Stomach smooth muscle (tissue), 2 donors: ENCODE data around the gene CTTN.

Source experiments
- H3K27ac ChIP-seq: one replicate; pipeline ENCODE4 v1.7.0; 2013; ENCODE audit warnings: mild to moderate bottlenecking, low read length, inconsistent platforms
- H3K27me3 ChIP-seq, 2 donors: one replicate each; pipeline ENCODE4 v1.7.0; 2013; ENCODE audit warnings: low read length in 2 of 2; ENCODE audit not compliant: insufficient read depth in 2 of 2, control insufficient read depth in 1 of 2
- H3K36me3 ChIP-seq, 2 donors: one replicate each; pipeline ENCODE4 v1.7.0; 2013; ENCODE audit warnings: low read length in 2 of 2; ENCODE audit not compliant: control insufficient read depth in 2 of 2, insufficient read depth in 2 of 2
- H3K4me1 ChIP-seq: one replicate; pipeline ENCODE4 v1.7.0; 2013; ENCODE audit warnings: low read length; ENCODE audit not compliant: control insufficient read depth, insufficient read depth
- H3K4me3 ChIP-seq, 2 donors: one replicate each; pipeline ENCODE4 v1.7.0; 2013; ENCODE audit warnings: low read length in 2 of 2
- H3K9ac ChIP-seq, 2 donors: one replicate each; pipeline ENCODE4 v1.7.0; 2013; ENCODE audit warnings: low read length in 2 of 2, mild to moderate bottlenecking in 1 of 2
- H3K9me3 ChIP-seq, 2 donors: one replicate each; pipeline ENCODE4 v1.7.0; 2013; ENCODE audit warnings: low read length in 2 of 2; ENCODE audit not compliant: control insufficient read depth in 2 of 2
- donor health status: healthy.
- donor health status: Pancreatic carcinoma.

The CTTN gene

DNA sequence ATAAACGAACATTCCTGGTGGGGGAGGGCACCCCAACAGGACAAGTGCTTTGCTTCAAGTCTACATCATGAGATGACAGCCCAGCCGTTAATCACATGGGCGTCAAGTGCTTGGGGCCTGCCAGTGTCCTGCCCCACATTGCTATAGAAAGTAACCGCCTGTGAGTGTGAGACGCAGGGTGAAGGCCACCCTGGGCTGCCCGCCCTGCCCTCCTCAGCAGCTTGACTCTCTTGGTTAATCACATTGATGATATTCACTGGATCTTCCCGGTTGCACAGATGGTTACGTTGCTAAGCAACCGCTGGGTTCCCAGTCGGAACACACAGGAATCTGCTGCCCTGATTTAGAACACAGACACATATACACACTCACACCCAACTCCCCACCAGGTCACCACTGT, 79.3 kb downstream of the CTTN start:
- Histone ChIP-seq H3K36me3 (peaks cover 4 to 10% of the 10 kb centered on the region in 2 donors), H3K4me1 (peaks cover 10% of the 10 kb centered on the region), H3K27me3 (no peaks in the 10 kb centered on the region), H3K9ac (no peak overlapping the region), H3K27ac (no peak overlapping the region), H3K4me3 (no peak overlapping the region), H3K9me3 (no peaks in the 10 kb centered on the region)

DNA sequence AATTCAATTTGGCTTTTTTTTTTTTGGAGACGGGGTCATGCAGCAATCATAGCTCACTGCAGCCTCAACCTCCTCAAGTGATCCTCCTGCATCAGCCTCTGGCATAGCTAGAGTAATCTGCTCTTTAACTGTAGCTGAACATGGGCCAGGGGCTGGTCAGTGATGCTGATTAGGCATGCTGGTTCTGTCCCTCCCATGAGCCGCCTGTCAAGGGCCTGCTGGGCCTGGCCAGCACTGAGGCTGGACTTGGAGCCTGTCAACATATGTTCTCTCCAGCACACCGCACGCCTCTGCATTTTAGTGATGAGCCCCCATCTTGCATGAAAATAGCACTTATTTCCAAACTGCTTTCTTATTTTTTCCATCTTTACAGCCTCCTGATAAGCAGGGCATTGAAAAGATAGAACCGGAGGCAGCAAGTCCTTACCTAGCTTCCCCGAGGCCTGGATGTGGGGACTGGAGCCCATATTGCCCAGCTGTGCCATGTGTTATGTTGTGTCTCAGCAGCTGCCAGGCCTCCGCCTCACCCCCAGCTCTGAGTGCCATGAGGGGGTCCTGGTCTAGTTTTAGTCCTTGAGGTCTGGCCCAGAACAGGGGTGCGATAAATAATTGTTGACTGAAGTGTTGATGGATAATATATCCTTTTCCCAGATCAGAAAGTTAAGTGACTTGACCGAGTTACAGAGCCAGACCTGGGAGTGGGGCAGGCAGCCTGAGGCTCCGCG, 80.0 kb downstream of the CTTN start:
- H3K36me3 ChIP-seq: peaks cover 0 to 7% of the 10 kb centered on the region in 2 donors
- H3K9me3 ChIP-seq: no peaks in the 10 kb centered on the region
- H3K4me3 ChIP-seq: no peak overlapping the region
- H3K27ac ChIP-seq: no peak overlapping the region
- no peaks in the 10 kb centered on the region for H3K27me3 ChIP-seq
- H3K4me1 ChIP-seq: peaks cover 14% of the 10 kb centered on the region
- H3K9ac ChIP-seq: no peak overlapping the region

DNA sequence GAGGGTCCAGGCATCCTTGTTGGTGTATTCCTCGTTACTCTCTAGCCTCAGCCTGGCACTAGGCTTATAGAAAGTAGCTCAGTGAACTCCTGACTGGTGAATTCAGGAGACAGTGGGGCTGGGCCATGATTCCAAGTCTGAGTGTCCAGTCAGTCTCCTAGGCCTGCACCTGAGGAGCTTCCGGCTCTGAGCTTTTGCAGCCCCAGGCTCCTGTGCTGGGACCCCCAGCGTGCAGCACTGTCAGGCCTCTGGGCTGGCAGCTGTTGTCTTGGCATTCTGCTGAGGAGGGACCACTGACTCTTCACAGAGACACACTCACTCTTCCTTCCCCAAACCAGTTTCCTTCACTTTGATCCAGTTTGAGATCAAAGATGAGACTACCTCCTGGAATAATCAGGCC, 82.4 kb downstream of the CTTN start:
- no peak overlapping the region for H3K4me3 ChIP-seq
- no peak overlapping the region for H3K27ac ChIP-seq
- peaks cover 0 to 10% of the 10 kb centered on the region in 2 donors for H3K36me3 ChIP-seq
- no peaks in the 10 kb centered on the region for H3K9me3 ChIP-seq
- H3K4me1 ChIP-seq: peaks cover 14% of the 10 kb centered on the region
- H3K27me3 ChIP-seq: no peaks in the 10 kb centered on the region
- H3K9ac ChIP-seq: no peak overlapping the region

DNA sequence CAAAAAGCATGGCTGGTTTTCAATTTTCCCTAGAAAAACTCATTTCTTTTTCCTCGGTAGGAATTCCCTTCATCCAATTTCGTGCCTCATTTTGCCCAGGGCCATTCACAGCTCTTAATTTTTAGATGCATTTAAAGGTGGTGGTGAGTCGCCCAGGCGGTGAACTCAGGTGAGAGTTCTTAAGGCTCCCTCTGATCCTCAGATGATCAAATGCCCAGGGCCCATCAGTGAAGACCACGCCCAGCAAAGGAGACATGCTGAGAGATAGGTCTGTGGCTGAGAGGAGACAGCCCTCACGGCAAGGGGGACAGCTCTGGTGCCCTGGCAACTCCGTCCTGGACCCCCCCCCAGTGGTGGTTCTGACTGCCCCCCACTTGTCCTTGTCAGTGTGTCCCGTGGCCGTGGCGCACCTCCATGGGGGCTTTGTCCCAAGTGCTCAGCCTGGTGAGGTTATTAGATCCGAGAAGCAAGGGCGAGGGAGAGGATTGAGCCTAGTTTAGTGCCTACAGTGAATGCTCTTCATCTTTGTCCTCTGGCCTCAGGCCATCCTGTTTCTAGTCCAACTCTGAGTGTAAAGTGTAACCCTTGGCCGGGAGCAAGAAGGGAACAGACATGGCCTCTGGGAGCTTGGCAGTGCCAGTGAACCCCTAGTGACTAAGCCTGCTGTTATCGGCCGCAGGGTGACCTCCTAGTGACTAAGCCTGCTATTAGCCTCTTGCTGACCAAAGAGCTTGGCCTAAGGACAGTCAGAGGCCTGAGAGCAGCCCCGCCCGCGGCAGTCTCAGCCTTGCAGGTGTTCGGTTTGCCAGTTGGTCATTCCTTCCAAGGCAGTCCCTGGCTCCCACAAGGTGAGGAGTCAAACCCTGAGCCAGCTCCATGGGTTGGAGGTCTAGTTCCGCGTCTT, 83.5 kb downstream of the CTTN start:
- Histone ChIP-seq H3K9ac (no peak overlapping the region), H3K4me3 (no peak overlapping the region), H3K27me3 (no peaks in the 10 kb centered on the region), H3K4me1 (peaks cover 14% of the 10 kb centered on the region), H3K27ac (peak overlapping the region; percentile 31), H3K36me3 (peaks cover 0 to 10% of the 10 kb centered on the region in 2 donors), H3K9me3 (no peaks in the 10 kb centered on the region)

DNA sequence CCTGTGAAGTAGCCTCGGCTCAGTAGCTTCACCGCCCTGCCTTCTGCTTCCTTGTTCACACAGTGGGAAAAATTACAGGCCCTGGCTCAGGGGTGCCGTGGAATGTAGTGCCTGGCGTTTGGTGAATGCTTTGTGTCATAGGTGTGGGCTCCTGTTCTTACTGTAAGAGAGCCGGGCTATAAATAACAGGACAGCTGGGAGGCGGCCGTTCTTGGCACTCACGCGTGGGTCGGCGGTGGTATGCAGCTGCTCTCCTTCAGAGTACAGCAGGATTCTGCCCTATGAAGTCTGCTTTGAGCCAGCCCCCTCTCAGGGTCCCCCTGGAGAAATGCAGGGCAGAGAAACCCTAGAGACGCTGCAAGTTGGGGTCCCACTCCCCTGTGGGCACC, 84.2 kb downstream of the CTTN start:
- no peak overlapping the region for H3K9ac ChIP-seq
- H3K36me3 ChIP-seq: peaks cover 0 to 13% of the 10 kb centered on the region in 2 donors
- H3K4me3 ChIP-seq: no peak overlapping the region
- peak overlapping the region; percentile 31 for H3K27ac ChIP-seq
- H3K27me3 ChIP-seq: no peaks in the 10 kb centered on the region
- H3K9me3 ChIP-seq: no peaks in the 10 kb centered on the region
- peaks cover 14% of the 10 kb centered on the region for H3K4me1 ChIP-seq

DNA sequence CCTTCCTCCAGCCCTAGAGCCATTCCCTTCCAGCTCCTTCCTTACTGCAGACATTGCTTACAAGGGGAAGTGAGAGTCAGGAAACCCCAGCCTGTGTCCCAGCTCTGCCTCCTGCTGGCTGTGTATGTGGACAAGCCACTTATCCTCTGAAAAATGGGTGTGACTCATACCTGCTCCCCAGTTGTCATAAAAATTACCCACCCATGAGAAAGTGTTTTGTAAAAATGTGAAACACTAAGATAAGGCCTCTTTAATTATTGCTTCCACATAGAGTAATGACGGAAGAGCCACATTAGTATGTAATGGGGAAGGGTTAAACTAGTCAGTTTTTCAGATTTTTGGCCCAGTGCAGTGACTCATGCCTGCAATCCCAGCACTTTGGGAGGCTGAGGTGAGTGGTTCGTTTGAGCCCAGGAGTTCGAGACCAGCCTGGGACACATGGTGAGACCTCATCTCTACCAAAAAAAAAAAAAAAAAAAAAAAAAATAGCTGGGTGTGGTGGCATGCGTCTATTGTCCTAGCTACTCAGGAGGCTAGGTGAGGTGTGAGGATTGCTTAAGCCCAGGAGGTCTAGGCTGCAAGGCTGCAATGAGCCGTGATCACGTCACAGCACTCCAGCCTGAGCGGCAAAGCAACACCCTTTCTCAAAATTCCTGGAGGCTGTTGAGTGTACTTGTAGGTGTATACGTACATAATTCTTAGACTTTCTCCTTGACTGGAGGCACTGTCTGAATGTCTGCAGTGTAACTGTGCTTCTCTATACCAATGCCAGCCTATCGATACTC, 84.9 kb downstream of the CTTN start:
- Histone ChIP-seq H3K4me3 (no peak overlapping the region), H3K27me3 (no peaks in the 10 kb centered on the region), H3K9ac (no peak overlapping the region), H3K27ac (peak overlapping the region; percentile 31), H3K9me3 (no peaks in the 10 kb centered on the region), H3K36me3 (peaks cover 0 to 13% of the 10 kb centered on the region in 2 donors), H3K4me1 (peaks cover 14% of the 10 kb centered on the region)

DNA sequence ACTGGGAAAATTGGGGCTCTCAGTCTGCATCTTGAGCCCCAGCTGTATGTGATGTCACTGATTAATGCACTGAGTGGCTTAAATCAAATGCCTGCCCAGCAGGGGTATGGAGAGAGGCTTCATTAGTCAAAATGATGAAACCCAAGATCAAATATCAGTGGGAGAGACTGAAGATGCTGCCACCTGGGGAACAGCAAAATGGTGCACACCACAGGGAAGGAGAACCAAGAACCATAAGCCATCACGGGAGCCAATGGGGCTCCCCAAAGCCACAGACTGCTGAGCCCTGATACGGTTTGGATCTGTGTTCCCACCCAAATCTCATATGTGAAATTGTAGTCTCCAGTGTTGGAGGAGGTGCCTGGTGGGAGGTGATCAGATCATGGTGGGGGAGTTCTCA, 85.6 kb downstream of the CTTN start:
- Histone ChIP-seq H3K27me3 (no peaks in the 10 kb centered on the region), H3K27ac (no peak overlapping the region), H3K36me3 (peaks cover 0 to 13% of the 10 kb centered on the region in 2 donors), H3K9me3 (no peaks in the 10 kb centered on the region), H3K4me3 (no peak overlapping the region), H3K9ac (no peak overlapping the region), H3K4me1 (peaks cover 14% of the 10 kb centered on the region)

DNA sequence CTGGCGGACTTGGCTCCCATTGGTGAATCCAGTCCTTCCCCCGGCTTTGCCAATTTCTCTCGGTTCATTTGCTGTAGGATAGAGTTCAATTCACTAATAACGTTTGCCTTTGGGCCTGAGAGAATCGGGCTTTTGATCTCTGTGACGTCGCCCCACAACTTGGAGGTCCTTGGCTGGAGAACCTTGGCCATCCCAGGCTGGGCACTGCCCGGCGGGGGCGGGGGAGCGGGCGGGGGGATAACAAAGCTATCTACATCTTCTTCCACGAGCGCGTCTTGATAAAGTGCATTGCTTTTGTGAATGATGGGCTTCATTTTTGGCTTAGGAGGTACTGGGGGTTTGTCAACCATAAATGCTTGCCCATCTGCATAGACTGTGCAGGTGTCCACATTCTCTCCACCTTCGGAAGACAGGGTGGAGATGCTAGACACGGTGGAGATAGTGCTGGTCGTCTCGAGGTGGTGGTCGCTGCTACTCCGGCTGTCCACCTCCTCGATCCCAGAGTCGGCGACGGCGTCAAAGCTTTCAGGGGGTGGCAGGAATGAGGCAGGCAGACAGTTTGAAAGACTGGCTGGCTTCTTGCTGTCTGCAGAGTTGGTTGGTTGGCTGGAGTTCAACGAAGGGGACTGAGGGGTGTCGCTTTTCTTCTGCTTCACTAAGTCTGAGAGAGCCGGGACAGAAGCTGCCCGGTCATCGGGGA, 87.1 kb downstream of the CTTN start:
- Histone ChIP-seq H3K36me3 (peaks cover 0 to 9% of the 10 kb centered on the region in 2 donors), H3K4me1 (peaks cover 14% of the 10 kb centered on the region), H3K9me3 (peaks cover 0 to 3% of the 10 kb centered on the region in 2 donors), H3K27me3 (no peaks in the 10 kb centered on the region), H3K4me3 (no peak overlapping the region), H3K27ac (no peak overlapping the region), H3K9ac (no peak overlapping the region)

DNA sequence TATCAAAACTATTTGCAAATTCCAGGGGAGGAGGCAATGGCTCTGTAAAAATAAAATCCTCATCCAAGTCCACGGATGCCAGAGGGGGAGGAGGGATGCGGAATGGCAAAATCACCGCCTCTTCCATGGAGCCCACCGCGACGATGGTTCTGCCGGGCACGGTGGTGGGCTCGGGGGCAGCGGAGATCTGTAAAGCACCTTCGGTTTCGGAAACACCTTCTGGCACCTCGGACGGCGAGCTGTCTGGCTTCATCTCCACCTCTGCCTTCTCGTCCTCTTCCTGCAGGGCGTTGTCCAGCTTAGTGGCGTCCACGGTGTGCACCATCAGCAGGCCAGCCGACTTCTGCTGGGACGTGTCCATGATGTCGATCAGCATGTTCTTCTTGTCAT, 87.7 kb downstream of the CTTN start:
- H3K4me3 ChIP-seq: no peak overlapping the region
- H3K27ac ChIP-seq: no peak overlapping the region
- H3K4me1 ChIP-seq: peaks cover 14% of the 10 kb centered on the region
- H3K27me3 ChIP-seq: no peaks in the 10 kb centered on the region
- H3K9me3 ChIP-seq: peaks cover 0 to 8% of the 10 kb centered on the region in 2 donors
- no peak overlapping the region for H3K9ac ChIP-seq
- H3K36me3 ChIP-seq: peaks cover 0 to 9% of the 10 kb centered on the region in 2 donors
